GM18907 (cell line): ENCODE measurements around the gene NUDC.
A peak's percentile ranks its signal among the peaks of the same experiment; 100 is the strongest.
"Not testable (repeated sequence)": the region's sequence is repeated elsewhere in the genome, so short reads cannot be mapped to it uniquely, and the experiment has no call there.

Experiments
- ATAC-seq: cut with Tn5 transposase; IDR thresholded peaks from one replicate; pipeline ENCODE4 v1.9.1; 2021; ENCODE audit warnings: mild to moderate bottlenecking, moderate library complexity; ENCODE audit not compliant: unreplicated experiment

Gene NUDC

GRCh38 chr1:26911399-26912146, 10.0 kb upstream of the NUDC start:
- ATAC-seq: no peak

GRCh38 chr1:26912147-26912490, 9.4 kb upstream of the NUDC start:
- no peak for ATAC-seq

GRCh38 chr1:26913389-26913753, 8.2 kb upstream of the NUDC start:
- no peak for ATAC-seq

- no peak for ATAC-seq
Observed at GRCh38 chr1:26913754-26914619, 7.6 kb upstream of the NUDC start, which contains the start of gene NR0B2. Gene NR0B2 (minus strand): TSS chr1:26913975. CDS start chr1:26913940, 35 bp downstream.

DNA sequence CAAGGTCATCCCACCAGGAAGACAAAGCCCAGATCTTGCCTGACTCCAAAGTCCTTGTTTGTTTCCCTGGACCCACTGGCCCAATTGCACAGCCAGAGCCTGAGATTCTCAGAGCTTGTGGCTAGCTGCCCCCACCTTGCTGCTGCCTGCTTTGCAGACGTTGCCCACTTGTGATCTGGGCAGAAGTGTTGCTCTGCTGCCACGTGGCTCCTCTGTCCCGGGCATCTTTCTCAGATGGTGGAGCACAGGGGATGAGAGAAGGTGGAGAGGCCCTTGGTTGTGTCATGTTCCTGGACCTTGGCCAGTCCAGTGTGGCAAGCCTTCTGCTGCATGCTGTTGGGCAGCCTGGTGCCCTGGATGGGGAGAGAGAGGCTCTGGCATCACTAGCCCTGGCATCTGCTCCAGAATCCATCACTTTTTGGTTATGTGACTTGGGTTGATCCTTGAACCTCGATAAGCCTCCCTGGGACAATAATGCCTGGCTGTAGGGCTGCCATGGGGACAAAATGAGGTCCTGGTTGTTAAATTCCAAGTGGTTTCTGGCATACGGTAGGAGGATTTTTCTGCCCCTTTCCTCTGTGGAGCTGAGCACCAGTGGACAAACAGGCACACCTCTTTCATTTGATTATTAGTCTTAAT, 6.2 kb upstream of the NUDC start:
- no peak for ATAC-seq

GRCh38 chr1:26921126-26921539, 410 bp upstream of the NUDC start:
- ATAC-seq: peak; percentile 14

DNA sequence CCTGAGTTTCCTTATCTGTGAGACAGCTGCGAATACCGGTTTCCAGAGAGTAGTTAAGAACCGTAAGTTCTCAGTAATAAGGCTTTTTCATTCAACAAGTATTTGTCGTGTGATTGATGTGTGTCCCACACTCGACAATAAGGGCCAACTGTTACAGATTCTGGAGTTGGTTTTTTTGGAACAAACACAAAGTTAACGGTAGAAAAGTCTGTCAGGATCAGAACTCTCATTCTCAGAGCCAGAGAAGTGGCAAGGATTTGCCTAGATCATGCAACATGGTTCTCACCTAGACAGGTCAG, 837 bp downstream of the NUDC start:
- no peak for ATAC-seq

DNA sequence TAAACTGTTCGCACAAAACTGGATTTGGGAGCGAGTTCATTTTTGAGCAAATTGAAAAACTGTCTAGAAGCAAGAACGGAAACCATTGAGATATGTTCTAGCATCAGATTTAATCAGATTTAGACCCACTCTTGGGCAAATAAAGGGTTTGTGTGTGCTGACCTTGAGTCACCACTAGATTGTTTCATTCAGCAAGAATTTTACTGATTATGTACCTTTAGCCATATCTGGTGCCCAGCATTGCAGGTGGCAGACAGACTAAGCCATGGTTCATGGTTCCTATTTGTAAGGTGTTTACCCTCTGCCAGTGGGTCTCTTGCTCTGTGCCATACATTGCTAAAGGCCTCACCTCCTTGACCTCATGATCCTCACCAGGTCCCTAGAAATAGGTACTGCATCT, 1.4 kb downstream of the NUDC start:
- no peak for ATAC-seq

- no peak for ATAC-seq
Observed at GRCh38 chr1:26923711-26924110, 2.2 kb downstream of the NUDC start.

GRCh38 chr1:26932531-26932930, 11.0 kb downstream of the NUDC start:
- ATAC-seq: no peak

- no peak for ATAC-seq
Observed at GRCh38 chr1:26936823-26937222, 15.3 kb downstream of the NUDC start.

DNA sequence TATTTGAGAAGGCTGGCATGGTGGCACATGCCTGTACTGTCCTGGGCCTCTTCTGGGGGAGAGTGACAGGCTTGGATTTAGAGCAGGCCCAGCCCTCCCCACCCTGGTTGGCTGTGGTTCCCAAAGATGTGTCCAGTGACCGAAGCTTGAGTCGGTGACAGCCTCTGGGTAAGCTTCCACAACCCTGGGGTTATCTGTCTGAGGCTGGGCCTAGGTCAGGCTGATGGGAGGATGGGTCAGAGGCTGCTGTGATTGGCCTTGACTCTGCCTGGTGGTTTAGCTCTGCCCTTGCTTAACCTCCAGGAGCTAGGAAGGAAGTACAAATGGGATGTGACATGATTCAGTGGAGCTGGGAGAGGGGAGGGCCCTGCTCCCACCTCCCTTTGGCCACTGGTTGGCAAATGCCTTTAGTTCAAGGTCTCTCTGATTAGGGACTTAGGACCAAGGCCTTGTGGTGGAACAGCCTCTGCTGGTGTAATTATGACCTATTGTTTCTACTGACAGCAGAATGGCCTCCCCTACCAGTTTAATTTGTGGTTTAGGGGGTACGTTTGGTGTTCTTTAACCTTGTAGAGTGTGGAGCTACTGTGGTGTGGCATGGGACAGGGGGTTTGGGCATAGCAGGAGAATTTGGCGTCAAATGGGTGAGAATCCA, 16.6 kb downstream of the NUDC start:
- no peak for ATAC-seq

- no peak for ATAC-seq
Observed at GRCh38 chr1:26938659-26939025, 17.1 kb downstream of the NUDC start.

GRCh38 chr1:26941311-26941710, 19.8 kb downstream of the NUDC start:
- no peak for ATAC-seq

DNA sequence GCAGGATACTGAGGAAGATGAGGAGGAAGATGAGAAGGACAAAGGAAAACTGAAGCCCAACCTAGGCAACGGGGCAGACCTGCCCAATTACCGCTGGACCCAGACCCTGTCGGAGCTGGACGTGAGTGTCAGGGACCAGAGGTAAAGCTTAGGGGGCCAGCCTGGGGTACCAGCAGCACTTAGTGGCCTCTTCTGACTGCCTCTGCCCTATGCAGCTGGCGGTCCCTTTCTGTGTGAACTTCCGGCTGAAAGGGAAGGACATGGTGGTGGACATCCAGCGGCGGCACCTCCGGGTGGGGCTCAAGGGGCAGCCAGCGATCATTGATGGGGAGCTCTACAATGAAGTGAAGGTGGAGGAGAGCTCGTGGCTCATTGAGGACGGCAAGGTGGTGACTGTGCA, 21.1 kb downstream of the NUDC start:
- ATAC-seq: no peak

- no peak for ATAC-seq
Observed at GRCh38 chr1:26945138-26945537, 23.6 kb downstream of the NUDC start.

DNA sequence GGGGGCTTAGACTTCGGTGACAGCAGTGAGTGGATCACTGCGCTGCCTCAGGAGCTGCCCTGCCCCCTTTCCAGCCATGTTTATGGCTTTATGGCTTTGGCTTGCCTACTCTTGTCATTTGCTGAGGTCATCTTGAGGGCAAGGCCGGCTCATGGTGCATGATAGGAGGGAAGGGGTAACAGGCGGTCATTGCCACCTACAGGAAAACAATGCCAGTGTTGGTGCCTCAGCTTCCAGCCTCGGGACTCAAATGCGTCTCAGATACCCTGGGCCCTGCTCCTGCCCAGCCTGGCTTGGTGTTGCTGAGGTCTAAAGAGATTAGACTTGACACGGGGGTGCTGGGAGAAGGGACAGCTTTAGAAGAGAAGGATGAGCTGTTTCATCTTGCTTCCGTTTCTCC, 24.2 kb downstream of the NUDC start:
- ATAC-seq: no peak

GRCh38 chr1:26946270-26946669, 24.7 kb downstream of the NUDC start:
- ATAC-seq: no peak

DNA sequence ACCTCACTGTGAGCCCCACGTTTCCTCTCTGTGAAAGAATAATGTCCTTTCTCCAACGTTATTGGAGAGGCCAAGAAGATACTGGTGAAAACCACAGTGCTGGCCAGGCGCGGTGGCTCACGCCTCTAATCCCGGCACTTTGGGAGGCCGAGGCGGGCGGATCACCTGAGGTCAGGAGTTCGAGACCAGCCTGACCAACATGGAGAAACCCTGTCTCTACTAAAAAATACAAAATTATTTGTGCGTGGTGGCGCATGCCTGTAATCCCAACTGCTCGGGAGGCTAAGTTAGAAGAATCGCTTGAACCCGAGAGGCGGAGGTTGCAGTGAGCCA, 27.1 kb downstream of the NUDC start:
- not testable (repeated sequence) for ATAC-seq

GRCh38 chr1:26949266-26949925, 27.9 kb downstream of the NUDC start:
- ATAC-seq: no peak

DNA sequence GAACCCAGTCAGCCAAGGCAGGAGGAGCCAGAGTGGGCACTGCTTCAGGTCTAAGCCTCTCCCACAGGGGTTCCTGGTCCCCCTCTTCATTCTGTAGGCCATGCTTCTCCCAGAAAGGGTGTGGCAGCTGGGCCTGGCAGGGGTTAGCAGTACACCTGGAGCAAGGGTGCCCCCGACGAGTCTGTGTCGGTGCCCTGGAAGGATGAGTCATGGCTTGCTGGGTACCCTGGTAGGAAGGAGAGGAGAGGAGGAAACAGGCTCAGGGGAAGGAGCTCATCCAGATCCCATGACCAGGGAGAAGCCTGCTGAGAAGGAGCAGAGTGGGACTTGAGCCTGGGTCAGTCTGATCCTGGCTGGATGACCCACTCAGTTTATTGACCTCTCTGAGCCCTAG, 28.4 kb downstream of the NUDC start:
- ATAC-seq: no peak
